ENCODE results near the gene VARS2. TPM values are rescaled to one million over a fixed set of nuclear protein-coding genes. Genes with fewer than 3 reads are reported as not detected.
"Not testable (repeated sequence)": the region's sequence is repeated elsewhere in the genome, so short reads cannot be mapped to it uniquely, and the experiment has no call there.

The VARS2 gene
- polyA plus RNA-seq, 12 donors, result 18.7 to 36.7 (median 25.7) TPM; not detected in 1

- no peak for DNase-seq
Measured at GRCh38 chr6:30896541-30896940, 17.5 kb upstream of the VARS2 start.

- no peak for DNase-seq
Measured at GRCh38 chr6:30897882-30898281, 16.2 kb upstream of the VARS2 start.

GRCh38 chr6:30898750-30899360 lies 15.2 kb upstream of the VARS2 start:
- DNase-seq, result no peak

GRCh38 chr6:30900863-30901417 lies 13.1 kb upstream of the VARS2 start:
- no peak for DNase-seq

GRCh38 chr6:30901436-30901835 lies 12.6 kb upstream of the VARS2 start:
- DNase-seq, result no peak

GRCh38 chr6:30902196-30902595 lies 11.8 kb upstream of the VARS2 start:
- DNase-seq, result not testable (repeated sequence)

GRCh38 chr6:30902709-30903108 lies 11.3 kb upstream of the VARS2 start:
- no peak for DNase-seq

GRCh38 chr6:30903236-30903635 lies 10.8 kb upstream of the VARS2 start:
- DNase-seq, result no peak

GRCh38 chr6:30907290-30907757 lies 6.7 kb upstream of the VARS2 start:
- not testable (repeated sequence) for DNase-seq

- peak; percentile 98 for DNase-seq
Measured at GRCh38 chr6:30907758-30908591, 6.1 kb upstream of the VARS2 start, which contains the start of gene GTF2H4. GTF2H4 (plus strand) TSS chr6:30908207.

GRCh38 chr6:30908700-30909099 lies 5.3 kb upstream of the VARS2 start:
- no peak for DNase-seq

- DNase-seq, result not testable (repeated sequence)
Measured at GRCh38 chr6:30910473-30910872, 3.6 kb upstream of the VARS2 start.

GRCh38 chr6:30912746-30913520 lies 1.1 kb upstream of the VARS2 start:
- DNase-seq, result no peak

GRCh38 chr6:30913721-30914075 lies 340 bp upstream of the VARS2 start:
- no peak for DNase-seq

- DNase-seq, result peak; percentile 31
Measured at GRCh38 chr6:30914854-30915590, 984 bp downstream of the VARS2 start.

GRCh38 chr6:30915591-30915946 lies 1.5 kb downstream of the VARS2 start:
- DNase-seq, result peak; percentile 66

GRCh38 chr6:30917041-30917440 lies 3.0 kb downstream of the VARS2 start:
- no peak for DNase-seq

- DNase-seq, result no peak
Measured at GRCh38 chr6:30917487-30917886, 3.4 kb downstream of the VARS2 start.

- no peak for DNase-seq
Measured at GRCh38 chr6:30918670-30919069, 4.6 kb downstream of the VARS2 start.

- DNase-seq, result no peak
Measured at GRCh38 chr6:30922447-30922852, 8.4 kb downstream of the VARS2 start.

- not testable (repeated sequence) for DNase-seq
Measured at GRCh38 chr6:30924040-30924627, 10.1 kb downstream of the VARS2 start.
